Measurements from ENCODE around the gene CCDC136.

Gene CCDC136

GRCh38 chr7:128833148-128833945 lies 41.6 kb downstream of the CCDC136 start:
- DNase-seq, result no peak

GRCh38 chr7:128833946-128834325 lies 42.2 kb downstream of the CCDC136 start:
- no peak for DNase-seq

- no peak for DNase-seq
Observed at GRCh38 chr7:128835231-128835751, 43.5 kb downstream of the CCDC136 start.

GRCh38 chr7:128835790-128836641 lies 44.2 kb downstream of the CCDC136 start:
- DNase-seq, result no peak

GRCh38 chr7:128836729-128837348 lies 45.1 kb downstream of the CCDC136 start:
- DNase-seq, result no peak

- DNase-seq, result no peak
Observed at GRCh38 chr7:128837521-128837921, 45.8 kb downstream of the CCDC136 start.

GRCh38 chr7:128838109-128838779 lies 46.5 kb downstream of the CCDC136 start:
- no peak for DNase-seq

GRCh38 chr7:128838981-128839731 lies 47.4 kb downstream of the CCDC136 start:
- DNase-seq, result no peak

- DNase-seq, result no peak
Observed at GRCh38 chr7:128839751-128840177, 48.0 kb downstream of the CCDC136 start.

GRCh38 chr7:128840326-128841170 lies 48.8 kb downstream of the CCDC136 start:
- DNase-seq, result no peak

GRCh38 chr7:128841171-128841690 lies 49.5 kb downstream of the CCDC136 start:
- no peak for DNase-seq

GRCh38 chr7:128841921-128842673 lies 50.3 kb downstream of the CCDC136 start:
- peak; percentile 69 for DNase-seq

GRCh38 chr7:128842674-128843641 lies 51.2 kb downstream of the CCDC136 start:
- DNase-seq, result no peak

- no peak for DNase-seq
Observed at GRCh38 chr7:128843938-128844621, 52.3 kb downstream of the CCDC136 start.

- no peak for DNase-seq
Observed at GRCh38 chr7:128844777-128845311, 53.1 kb downstream of the CCDC136 start.

GRCh38 chr7:128845475-128845874 lies 53.7 kb downstream of the CCDC136 start:
- DNase-seq, result no peak

- no peak for DNase-seq
Observed at GRCh38 chr7:128845987-128846386, 54.2 kb downstream of the CCDC136 start.

All from CD4-positive, alpha-beta T cell treated with Interleukin-17A for 4 hours (primary cell).